Kidney (tissue), 14 donors: ENCODE measurements around the gene POLR3H. TPM values are rescaled to one million over a fixed set of nuclear protein-coding genes. Genes with fewer than 3 reads are reported as not detected.

Source experiments
- DNase-seq, 5 donors: peaks; one replicate each; pipeline ENCODE4 v3.0.0-alpha.2; 2013 to 2020
- FAIRE-seq: peaks from 2 replicates; lab custom pipeline; 2012; peaks lifted over from hg19 to GRCh38; lab: Jason Lieb, UNC
- H3K27ac ChIP-seq, 2 donors: one replicate each; pipeline ENCODE4 v1.7.0; 2013; ENCODE audit warnings: low read depth in 2 of 2, low read length in 2 of 2, inconsistent platforms in 1 of 2
- H3K27me3 ChIP-seq: one replicate; pipeline ENCODE4 v1.7.1; 2013; ENCODE audit warnings: low read length, inconsistent platforms; ENCODE audit not compliant: control insufficient read depth, insufficient read depth
- H3K36me3 ChIP-seq, 3 donors: one replicate each; pipeline versions ENCODE4 v1.7.0 to v1.7.1; 2013; ENCODE audit warnings: low read length in 3 of 3, control low read depth in 1 of 3, inconsistent platforms in 1 of 3; ENCODE audit not compliant: insufficient read depth in 3 of 3, control insufficient read depth in 2 of 3
- H3K4me1 ChIP-seq, 3 donors: one replicate each; pipeline versions ENCODE4 v1.7.0 to v1.7.1; 2013; ENCODE audit warnings: low read length in 3 of 3, inconsistent platforms in 1 of 3, low read depth in 1 of 3; ENCODE audit not compliant: control insufficient read depth in 2 of 3, insufficient read depth in 2 of 3
- H3K4me3 ChIP-seq, 3 donors: one replicate each; pipeline versions ENCODE4 v1.7.0 to v1.8.1; 2013; ENCODE audit warnings: low read length in 3 of 3, control low read depth in 1 of 3, inconsistent platforms in 1 of 3
- H3K9ac ChIP-seq, 3 donors: one replicate each; pipeline versions ENCODE4 v1.7.0 to v1.7.1; 2013; ENCODE audit warnings: low read length in 3 of 3, control low read depth in 1 of 3, inconsistent platforms in 1 of 3
- H3K9me3 ChIP-seq, 3 donors: one replicate each; pipeline versions ENCODE4 v1.7.0 to v1.7.1; 2013; ENCODE audit warnings: low read length in 3 of 3, control low read depth in 1 of 3, inconsistent platforms in 1 of 3; ENCODE audit not compliant: control insufficient read depth in 2 of 3, insufficient read depth in 1 of 3
- intact Hi-C: fragments of 100-400 bp; cut with DNase I; formaldehyde crosslinking; loops from one replicate; pipeline ENCODE4 v1.11.1; 2022
- polyA plus RNA-seq: library from polyadenylated mRNA; stranded (reverse); fragments of 350-450 nt; fragmentation: Illumina TruSeq; extraction: RNeasy Lipid Tissue Mini Kit (QIAGEN cat#74804); gene quantifications from one replicate; pipeline ENCODE4 v1.2.3, GENCODE V29; 2014; ENCODE audit warnings: low read depth, low replicate concordance; ENCODE audit not compliant: insufficient read depth
- total RNA-seq: library from RNA; stranded (reverse); fragmentation: NEBNext Ultra II Directional; extraction: Animal tissue kit (Norgen Biotek cat#: 25700); gene quantifications from one replicate; pipeline ENCODE4 v1.2.1, GENCODE V29; 2021
- TF ChIP-seq, protein P1 (sequence below): IDR thresholded peaks from 3 replicates; pipeline ENCODE4 v1.5.1; 2012; ENCODE audit warnings: mild to moderate bottlenecking, moderate library complexity, borderline replicate concordance; ENCODE audit not compliant: insufficient read depth; ENCODE audit errors: extremely low read depth
- donor health status: control.
- donor health status: control.
- donor health status: control.
- donor health status: control.
- donor health status: control.
- donor health status: DM: yes; HTN: yes; CAD: no.
- donor health status: Normal renal cell carcinoma (clear cell type).

Gene POLR3H
- total and polyA plus RNA-seq, 2 donors from 2014 or later: 37.4 to 39.4 TPM

- Histone ChIP-seq H3K27me3 (no peaks in the 10 kb centered on the region), H3K4me1 (peaks cover 0 to 16% (median 9%) of the 10 kb centered on the region in 3 donors), H3K27ac (no peak overlapping the region), H3K36me3 (peaks cover 5 to 22% (median 14%) of the 10 kb centered on the region in 3 donors), H3K9me3 (no peaks in the 10 kb centered on the region), H3K4me3 (no peak overlapping the region), H3K9ac (no peak overlapping the region)
- DNase-seq (no peak), FAIRE-seq (no peak)
- intact Hi-C loops: no loop called here
- TF ChIP-seq, protein P1, sequence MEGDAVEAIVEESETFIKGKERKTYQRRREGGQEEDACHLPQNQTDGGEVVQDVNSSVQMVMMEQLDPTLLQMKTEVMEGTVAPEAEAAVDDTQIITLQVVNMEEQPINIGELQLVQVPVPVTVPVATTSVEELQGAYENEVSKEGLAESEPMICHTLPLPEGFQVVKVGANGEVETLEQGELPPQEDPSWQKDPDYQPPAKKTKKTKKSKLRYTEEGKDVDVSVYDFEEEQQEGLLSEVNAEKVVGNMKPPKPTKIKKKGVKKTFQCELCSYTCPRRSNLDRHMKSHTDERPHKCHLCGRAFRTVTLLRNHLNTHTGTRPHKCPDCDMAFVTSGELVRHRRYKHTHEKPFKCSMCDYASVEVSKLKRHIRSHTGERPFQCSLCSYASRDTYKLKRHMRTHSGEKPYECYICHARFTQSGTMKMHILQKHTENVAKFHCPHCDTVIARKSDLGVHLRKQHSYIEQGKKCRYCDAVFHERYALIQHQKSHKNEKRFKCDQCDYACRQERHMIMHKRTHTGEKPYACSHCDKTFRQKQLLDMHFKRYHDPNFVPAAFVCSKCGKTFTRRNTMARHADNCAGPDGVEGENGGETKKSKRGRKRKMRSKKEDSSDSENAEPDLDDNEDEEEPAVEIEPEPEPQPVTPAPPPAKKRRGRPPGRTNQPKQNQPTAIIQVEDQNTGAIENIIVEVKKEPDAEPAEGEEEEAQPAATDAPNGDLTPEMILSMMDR: no peak
Measured at GRCh38 chr22:41498303-41498835, 45.9 kb downstream of the POLR3H start.

DNA sequence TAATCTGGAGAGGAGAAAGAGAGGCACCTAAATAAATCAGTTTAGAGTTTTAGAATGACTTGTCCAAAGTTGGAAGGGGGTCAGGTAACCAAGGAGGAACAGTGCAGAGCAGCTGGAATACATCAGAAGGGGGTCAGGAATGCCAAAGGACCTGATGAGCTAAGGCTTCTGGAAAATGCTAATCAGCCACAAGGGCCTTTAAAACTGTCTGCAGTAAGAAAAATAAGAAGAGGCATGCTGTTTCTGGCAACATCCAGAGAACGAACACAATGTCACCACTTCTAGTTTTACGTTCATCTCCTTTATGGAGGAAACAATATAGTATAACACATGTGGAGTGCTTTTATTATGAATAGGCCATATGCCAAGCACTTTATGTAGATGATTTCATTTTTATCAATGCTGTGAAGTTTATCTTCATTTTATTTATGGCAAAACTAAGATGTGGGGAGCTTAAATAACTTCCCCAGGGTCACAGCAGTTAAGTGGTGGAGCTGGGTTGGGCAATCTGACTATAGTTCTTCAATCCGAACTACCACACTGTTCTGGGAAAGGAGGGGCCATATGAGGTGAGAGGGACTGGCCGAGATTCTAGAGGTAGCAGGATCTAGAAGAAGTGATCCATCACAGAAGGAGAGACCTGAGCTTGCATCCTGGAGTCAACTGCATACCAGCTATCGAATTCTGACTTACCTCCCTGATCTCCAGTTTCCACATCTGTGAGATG lies 52.7 kb downstream of the POLR3H start:
- no peaks in the 10 kb centered on the region for H3K27me3 ChIP-seq
- peak overlapping the region in 1 of 3 donors; percentile 16 for H3K9ac ChIP-seq
- H3K27ac ChIP-seq: no peak overlapping the region
- peaks cover 0 to under 1% (median 0%) of the 10 kb centered on the region in 3 donors for H3K36me3 ChIP-seq
- peaks cover 0 to 32% (median 16%) of the 10 kb centered on the region in 3 donors for H3K4me1 ChIP-seq
- no peaks in the 10 kb centered on the region for H3K9me3 ChIP-seq
- DNase-seq (peak in 3 of 5 donors; percentile 37 to 77 (median 66)), FAIRE-seq (no peak)
- no peak overlapping the region for H3K4me3 ChIP-seq
- TF ChIP-seq, protein P1: no peak
- intact Hi-C loops: no loop called here

GRCh38 chr22:41488596-41489385 lies 55.5 kb downstream of the POLR3H start:
- Histone ChIP-seq H3K27me3 (no peaks in the 10 kb centered on the region), H3K4me3 (no peak overlapping the region), H3K27ac (no peak overlapping the region), H3K9me3 (no peaks in the 10 kb centered on the region), H3K36me3 (no peaks in the 10 kb centered on the region), H3K4me1 (peaks cover 0 to 34% (median 20%) of the 10 kb centered on the region in 3 donors), H3K9ac (no peak overlapping the region)
- intact Hi-C loops: no loop called here
- FAIRE-seq (no peak), DNase-seq (no peak)
- TF ChIP-seq, protein P1: no peak
